Mesenchymal stem cell (in vitro differentiated cells and primary cell): ENCODE measurements around the gene NRP2.
A peak's percentile ranks its signal among the peaks of the same experiment; 100 is the strongest.

Source experiments
- DNase-seq: peaks from one replicate; pipeline ENCODE4 v3.0.0-alpha.2; 2013
- H2AFZ ChIP-seq: one replicate; pipeline ENCODE4 v1.6.1; 2013; ENCODE audit warnings: low read depth, mild to moderate bottlenecking, control low read depth, inconsistent platforms, low read length, moderate library complexity
- H2AK5ac ChIP-seq: 2 replicates; pipeline ENCODE4 v1.6.1; 2013; ENCODE audit warnings: low read length, moderate library complexity, mild to moderate bottlenecking, inconsistent platforms; ENCODE audit not compliant: severe bottlenecking
- H2BK120ac ChIP-seq: one replicate; pipeline ENCODE4 v1.6.1; 2013; ENCODE audit warnings: low read depth, mild to moderate bottlenecking, inconsistent platforms, low read length, moderate library complexity
- H2BK12ac ChIP-seq, 2 experiments: one replicate each; pipeline ENCODE4 v1.6.1; 2013; ENCODE audit warnings: inconsistent platforms in 2 of 2, low read length in 2 of 2, mild to moderate bottlenecking in 2 of 2, moderate library complexity in 2 of 2, control low read depth in 1 of 2
- H2BK15ac ChIP-seq: one replicate; pipeline ENCODE4 v1.6.1; 2013; ENCODE audit warnings: mild to moderate bottlenecking, low read depth, inconsistent platforms; ENCODE audit not compliant: poor library complexity, severe bottlenecking
- H2BK5ac ChIP-seq: 2 replicates; pipeline ENCODE4 v1.6.1; 2013; ENCODE audit warnings: low read depth, mild to moderate bottlenecking, low read length, control low read depth, inconsistent platforms; ENCODE audit not compliant: poor library complexity, severe bottlenecking
- H3K14ac ChIP-seq, 2 experiments: one replicate each; pipeline ENCODE4 v1.6.1; 2013; ENCODE audit warnings: inconsistent platforms in 2 of 2, low read length in 2 of 2, control low read depth in 1 of 2, mild to moderate bottlenecking in 1 of 2, moderate library complexity in 1 of 2
- H3K18ac ChIP-seq, 2 experiments: one replicate each; pipeline ENCODE4 v1.6.1; 2013; ENCODE audit warnings: inconsistent platforms in 2 of 2, low read length in 2 of 2, control low read depth in 1 of 2, low read depth in 1 of 2, mild to moderate bottlenecking in 1 of 2
- H3K23ac ChIP-seq, 2 experiments: one replicate each; pipeline ENCODE4 v1.6.1; 2013; ENCODE audit warnings: inconsistent platforms in 2 of 2, low read length in 2 of 2, mild to moderate bottlenecking in 2 of 2, moderate library complexity in 2 of 2, control low read depth in 1 of 2
- H3K27ac ChIP-seq: 2 replicates; pipeline ENCODE4 v1.5.1; 2013; ENCODE audit warnings: mild to moderate bottlenecking, moderate library complexity, low read length, control low read depth, inconsistent platforms; ENCODE audit not compliant: poor library complexity, severe bottlenecking
- H3K27me3 ChIP-seq, 2 experiments: 2 replicates each; pipeline versions ENCODE4 v1.6.1 to v1.7.0; 2013; ENCODE audit warnings: low read length in 2 of 2, mild to moderate bottlenecking in 2 of 2, moderate library complexity in 2 of 2, control low read depth in 1 of 2, inconsistent platforms in 1 of 2; ENCODE audit not compliant: control insufficient read depth in 1 of 2, insufficient read depth in 1 of 2
- H3K36me3 ChIP-seq, 2 experiments: 2 replicates each; pipeline versions ENCODE4 v1.6.1 to v1.7.0; 2013; ENCODE audit warnings: low read length in 2 of 2, control low read depth in 1 of 2, inconsistent platforms in 1 of 2, low read depth in 1 of 2, mild to moderate bottlenecking in 1 of 2; ENCODE audit not compliant: insufficient read depth in 2 of 2, control insufficient read depth in 1 of 2
- H3K4ac ChIP-seq, 2 experiments: one replicate each; pipeline ENCODE4 v1.6.1; 2013; ENCODE audit warnings: inconsistent platforms in 2 of 2, low read length in 2 of 2, mild to moderate bottlenecking in 2 of 2, moderate library complexity in 2 of 2, control low read depth in 1 of 2, low read depth in 1 of 2
- H3K4me1 ChIP-seq: 2 replicates; pipeline ENCODE4 v1.6.1; 2013; ENCODE audit warnings: low read depth, low read length, control low read depth; ENCODE audit not compliant: control insufficient read depth, insufficient read depth
- H3K4me2 ChIP-seq: 2 replicates; pipeline ENCODE4 v1.6.1; 2013; ENCODE audit warnings: low read length, mild to moderate bottlenecking, inconsistent platforms; ENCODE audit not compliant: poor library complexity, severe bottlenecking
- H3K4me3 ChIP-seq, 2 experiments: 2 replicates each; pipeline versions ENCODE4 v1.5.1 to v1.7.0; 2013; ENCODE audit warnings: low read length in 2 of 2, mild to moderate bottlenecking in 2 of 2, control low read depth in 1 of 2, low read depth in 1 of 2; ENCODE audit not compliant: insufficient read depth in 1 of 2
- H3K79me1 ChIP-seq: replicated peaks from 2 replicates; pipeline ENCODE4 v1.6.1; 2013; ENCODE audit warnings: mild to moderate bottlenecking, control low read depth, low read length, inconsistent platforms; ENCODE audit not compliant: poor library complexity, severe bottlenecking
- H3K9ac ChIP-seq: 2 replicates; pipeline ENCODE4 v1.7.0; 2013; ENCODE audit warnings: mild to moderate bottlenecking, low read length, moderate library complexity
- H3K9me3 ChIP-seq: 2 replicates; pipeline ENCODE4 v1.7.0; 2013; ENCODE audit warnings: mild to moderate bottlenecking, low read length; ENCODE audit not compliant: control insufficient read depth
- H4K8ac ChIP-seq: one replicate; pipeline ENCODE4 v1.6.1; 2013; ENCODE audit warnings: inconsistent platforms, mild to moderate bottlenecking, low read length, moderate library complexity
- H4K91ac ChIP-seq: one replicate; pipeline ENCODE4 v1.6.1; 2013; ENCODE audit warnings: mild to moderate bottlenecking, low read length, inconsistent platforms
- WGBS: methylation state at CpG from one replicate; pipeline ENCODE4 v1.1.7; 2013; ENCODE audit warnings: mixed read lengths; 5-methylcytosine and 5-hydroxymethylcytosine counted together

The NRP2 gene

DNA sequence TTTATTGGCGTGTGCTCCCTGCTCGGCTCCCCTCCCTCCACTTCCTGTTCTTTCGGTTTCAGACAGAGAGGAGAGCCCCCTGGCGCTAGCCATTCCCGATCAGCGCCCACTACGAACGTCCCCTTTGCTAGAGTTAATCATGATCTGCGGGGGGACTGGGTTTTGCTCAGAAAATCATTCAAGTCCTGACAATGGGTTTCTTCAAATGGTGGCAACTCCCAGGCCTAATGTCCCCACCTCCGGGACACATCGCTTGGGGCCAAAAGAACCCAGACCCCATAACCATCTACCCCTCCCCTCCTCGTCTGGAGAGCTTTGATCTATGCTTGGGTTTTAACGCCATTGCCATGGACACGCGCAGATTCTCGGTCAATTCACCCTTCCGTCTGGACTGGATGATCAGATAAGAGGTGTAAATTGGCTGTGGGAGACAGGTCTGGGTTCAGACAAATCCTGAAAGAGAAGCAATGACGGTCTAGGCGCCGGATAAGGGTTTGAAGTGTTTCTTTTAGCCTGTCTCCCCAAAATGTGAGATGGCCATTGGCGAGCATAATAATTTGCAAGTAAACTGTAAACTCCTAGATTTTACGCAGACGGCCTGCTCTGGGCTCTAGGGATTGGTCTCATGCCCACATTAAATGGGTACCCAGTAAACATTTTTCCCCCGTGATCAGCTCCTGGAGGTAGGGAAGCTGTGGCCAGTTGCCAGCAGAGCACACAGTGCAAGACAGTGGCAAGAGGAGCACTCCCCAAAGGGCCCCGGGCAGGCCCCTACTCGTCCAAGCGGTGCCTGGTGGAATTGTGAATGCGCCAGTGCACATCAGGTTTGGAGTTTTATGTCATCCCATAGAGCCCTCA lies 4.7 kb downstream of the NRP2 start:
- Histone ChIP-seq H2BK12ac (peak overlapping the region; percentile 45 to 82), H3K27me3 (no peaks in the 10 kb centered on the region), H3K27ac (peak overlapping the region; percentile 67), H4K91ac (no peak overlapping the region), H2BK5ac (peak overlapping the region; percentile 39), H3K36me3 (peaks cover 0 to 4% of the 10 kb centered on the region in 2 experiments), H3K4me3 (peak overlapping the region; percentile 72 to 84), H2BK120ac (peak overlapping the region; percentile 78), H3K4ac (peak overlapping the region in 1 of 2 experiments; percentile 91), H2AK5ac (peak overlapping the region; percentile 99), H3K14ac (no peak overlapping the region), H3K9me3 (no peaks in the 10 kb centered on the region), H3K4me1 (peaks cover 27% of the 10 kb centered on the region), H3K18ac (peak overlapping the region; percentile 72 to 92), H3K79me1 (peaks cover 41% of the 10 kb centered on the region), H3K9ac (peak overlapping the region; percentile 88), H2AFZ (no peak overlapping the region), H3K4me2 (peak overlapping the region; percentile 80), H3K23ac (peak overlapping the region; percentile 25 to 93), H4K8ac (peak overlapping the region; percentile 67), H2BK15ac (peak overlapping the region; percentile 55)
- 39% methylated on average over 25 of the region's 28 CpGs for WGBS
- peak; percentile 66 for DNase-seq

DNA sequence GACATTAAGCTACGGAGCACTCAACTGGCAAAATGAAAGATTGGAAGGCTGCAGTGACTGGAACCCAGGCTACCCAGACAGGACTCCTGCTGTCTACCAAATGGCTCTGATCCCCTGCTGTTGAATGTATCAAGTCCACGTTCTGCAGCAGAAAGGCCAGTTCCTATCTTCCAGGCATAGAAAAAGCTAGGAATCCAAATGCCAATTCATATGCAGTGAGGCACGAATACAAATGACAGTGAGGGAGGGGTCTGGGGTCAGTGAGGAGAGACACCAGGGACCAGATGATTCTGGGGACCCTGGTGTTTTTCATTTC lies 5.3 kb downstream of the NRP2 start:
- Histone ChIP-seq H3K4me3 (no peak overlapping the region), H2BK5ac (peak overlapping the region; percentile 39), H3K27me3 (no peaks in the 10 kb centered on the region), H2AK5ac (peak overlapping the region; percentile 99), H3K4me1 (peaks cover 27% of the 10 kb centered on the region), H2BK15ac (peak overlapping the region; percentile 55), H3K4ac (peak overlapping the region in 1 of 2 experiments; percentile 91), H4K8ac (peak overlapping the region; percentile 45), H3K4me2 (peak overlapping the region; percentile 25), H3K36me3 (peaks cover 0 to 4% of the 10 kb centered on the region in 2 experiments), H3K9me3 (no peaks in the 10 kb centered on the region), H3K18ac (peak overlapping the region in 1 of 2 experiments; percentile 92), H3K27ac (peak overlapping the region; percentile 67), H2BK12ac (peak overlapping the region; percentile 82 to 86), H3K9ac (no peak overlapping the region), H3K79me1 (peaks cover 42% of the 10 kb centered on the region), H4K91ac (no peak overlapping the region), H3K23ac (peak overlapping the region in 1 of 2 experiments; percentile 25), H2AFZ (no peak overlapping the region), H3K14ac (no peak overlapping the region), H2BK120ac (no peak overlapping the region)
- 64% methylated on average over 3 of the region's 3 CpGs for WGBS
- DNase-seq = no peak

DNA sequence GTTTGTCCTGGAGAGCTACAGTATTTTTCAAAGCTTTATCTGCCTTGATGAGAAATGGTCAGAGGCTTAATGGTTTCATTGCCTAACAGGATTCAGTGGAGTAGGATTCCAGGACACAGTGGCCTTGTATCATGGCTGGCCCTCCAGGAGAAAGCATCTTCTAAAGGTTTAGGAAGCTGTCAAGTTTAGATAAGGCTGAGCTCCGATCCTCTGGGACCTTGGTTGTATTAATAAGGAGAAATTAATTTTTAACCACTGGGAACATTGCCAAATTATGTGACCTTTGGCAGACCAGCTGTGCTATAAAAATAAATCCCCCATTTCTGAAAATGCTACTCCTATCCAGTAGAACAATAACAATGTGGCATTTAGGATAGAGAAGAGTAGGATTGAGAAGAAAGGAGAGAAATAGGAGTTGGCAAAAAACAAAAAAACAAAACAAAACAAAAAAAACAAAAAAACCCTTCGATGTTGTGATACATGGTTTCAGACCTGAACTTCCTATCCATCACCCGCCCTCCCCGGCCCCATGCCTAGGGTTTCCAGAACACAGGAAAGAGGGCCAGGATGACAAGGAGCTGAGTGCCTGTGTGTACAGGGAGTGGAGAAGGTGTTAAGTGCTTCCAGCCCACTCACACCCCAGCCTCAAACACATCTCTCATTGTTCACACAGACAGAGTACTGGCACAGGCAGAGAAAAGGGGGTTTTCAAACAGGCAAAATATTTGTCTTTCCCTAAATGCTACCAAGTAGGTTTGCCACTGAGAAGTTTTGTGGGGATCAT lies 6.3 kb downstream of the NRP2 start:
- H4K91ac ChIP-seq = peak overlapping the region; percentile 3
- H4K8ac ChIP-seq = no peak overlapping the region
- H2BK15ac ChIP-seq = no peak overlapping the region
- no peak overlapping the region for H3K4me2 ChIP-seq
- H3K18ac ChIP-seq = no peak overlapping the region
- H3K27ac ChIP-seq = peak overlapping the region; percentile 76
- H2AK5ac ChIP-seq = peak overlapping the region; percentile 97
- peaks cover 27% of the 10 kb centered on the region for H3K4me1 ChIP-seq
- H3K23ac ChIP-seq = no peak overlapping the region
- no peak overlapping the region for H2BK120ac ChIP-seq
- no peak for DNase-seq
- H3K36me3 ChIP-seq = peaks cover 0 to 4% of the 10 kb centered on the region in 2 experiments
- WGBS = no CpG with 5 or more reads among the region's 4 CpGs
- no peak overlapping the region for H3K4me3 ChIP-seq
- H2BK5ac ChIP-seq = peak overlapping the region; percentile 60
- H3K27me3 ChIP-seq = no peaks in the 10 kb centered on the region
- H3K79me1 ChIP-seq = peaks cover 46% of the 10 kb centered on the region
- H3K9ac ChIP-seq = no peak overlapping the region
- peak overlapping the region in 1 of 2 experiments; percentile 28 for H3K14ac ChIP-seq
- no peak overlapping the region for H3K4ac ChIP-seq
- peak overlapping the region in 1 of 2 experiments; percentile 89 for H2BK12ac ChIP-seq
- no peak overlapping the region for H2AFZ ChIP-seq
- H3K9me3 ChIP-seq = no peaks in the 10 kb centered on the region

DNA sequence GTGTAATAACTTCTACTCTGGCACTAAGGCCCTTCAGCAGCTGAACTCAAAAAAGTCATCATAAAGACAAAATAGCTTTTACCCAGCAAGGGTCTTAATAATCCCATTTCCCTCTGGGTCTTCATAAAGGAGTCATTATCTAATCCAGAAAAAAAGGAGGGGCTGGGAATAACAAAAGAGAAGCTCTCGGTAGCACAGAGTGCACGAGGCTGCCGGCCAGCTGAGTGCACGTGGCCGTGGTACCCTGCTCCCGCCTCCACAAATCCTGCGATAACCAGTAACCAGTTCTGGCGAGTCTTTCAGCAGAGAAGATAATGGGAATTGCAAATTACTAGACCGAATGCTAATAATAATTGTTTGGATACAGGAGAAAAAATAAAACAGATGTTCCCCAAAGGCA lies 7.5 kb downstream of the NRP2 start:
- H3K36me3 ChIP-seq = peaks cover 0 to 3% of the 10 kb centered on the region in 2 experiments
- no peak overlapping the region for H4K8ac ChIP-seq
- no peak overlapping the region for H2AFZ ChIP-seq
- H2AK5ac ChIP-seq = peak overlapping the region; percentile 23
- no peak overlapping the region for H3K4me2 ChIP-seq
- DNase-seq = no peak
- H2BK120ac ChIP-seq = no peak overlapping the region
- no peak overlapping the region for H3K4ac ChIP-seq
- no peak overlapping the region for H3K23ac ChIP-seq
- no peak overlapping the region for H3K14ac ChIP-seq
- no peak overlapping the region for H2BK15ac ChIP-seq
- H3K9me3 ChIP-seq = no peaks in the 10 kb centered on the region
- no peaks in the 10 kb centered on the region for H3K27me3 ChIP-seq
- no peak overlapping the region for H3K4me3 ChIP-seq
- H3K27ac ChIP-seq = no peak overlapping the region
- H2BK12ac ChIP-seq = peak overlapping the region in 1 of 2 experiments; percentile 71
- H3K9ac ChIP-seq = no peak overlapping the region
- H2BK5ac ChIP-seq = no peak overlapping the region
- peaks cover 20% of the 10 kb centered on the region for H3K4me1 ChIP-seq
- H3K18ac ChIP-seq = no peak overlapping the region
- peaks cover 44% of the 10 kb centered on the region for H3K79me1 ChIP-seq
- WGBS = 92% methylated on average over 9 of the region's 9 CpGs
- no peak overlapping the region for H4K91ac ChIP-seq
